ENCODE data around the gene TSC1.

Gene TSC1

DNA sequence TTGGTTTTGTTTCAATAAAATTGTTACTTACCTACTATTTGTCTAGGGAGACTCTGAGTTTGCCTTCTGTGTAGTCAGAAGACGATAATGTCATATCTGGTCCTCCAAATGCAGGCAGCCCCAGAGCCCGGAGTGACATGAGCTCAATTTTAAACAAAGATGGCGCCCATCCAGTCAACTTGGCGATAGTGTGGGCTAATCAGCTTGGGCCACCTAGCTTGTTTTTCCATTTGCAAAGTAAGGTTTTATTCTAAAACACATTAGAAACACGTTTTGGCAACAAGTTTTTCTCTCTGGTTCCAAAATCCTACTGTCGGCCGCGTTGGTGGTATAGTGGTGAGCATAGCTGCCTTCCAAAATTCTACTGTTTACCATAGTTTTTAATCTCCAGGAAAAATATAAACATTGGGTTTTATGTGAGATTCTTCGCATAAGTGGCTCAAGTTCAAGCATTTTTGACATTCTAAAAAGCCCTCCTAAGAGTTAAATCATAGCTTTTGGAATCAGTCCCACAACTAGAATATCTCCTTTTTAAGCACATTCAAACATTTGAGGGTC is 13.2 kb downstream of the TSC1 start:
- FAIRE-seq (no peak), DNase-seq (ENCODE audit: insufficient read length, low spot score) (no peak)
- TF ChIP-seq, protein P1, sequence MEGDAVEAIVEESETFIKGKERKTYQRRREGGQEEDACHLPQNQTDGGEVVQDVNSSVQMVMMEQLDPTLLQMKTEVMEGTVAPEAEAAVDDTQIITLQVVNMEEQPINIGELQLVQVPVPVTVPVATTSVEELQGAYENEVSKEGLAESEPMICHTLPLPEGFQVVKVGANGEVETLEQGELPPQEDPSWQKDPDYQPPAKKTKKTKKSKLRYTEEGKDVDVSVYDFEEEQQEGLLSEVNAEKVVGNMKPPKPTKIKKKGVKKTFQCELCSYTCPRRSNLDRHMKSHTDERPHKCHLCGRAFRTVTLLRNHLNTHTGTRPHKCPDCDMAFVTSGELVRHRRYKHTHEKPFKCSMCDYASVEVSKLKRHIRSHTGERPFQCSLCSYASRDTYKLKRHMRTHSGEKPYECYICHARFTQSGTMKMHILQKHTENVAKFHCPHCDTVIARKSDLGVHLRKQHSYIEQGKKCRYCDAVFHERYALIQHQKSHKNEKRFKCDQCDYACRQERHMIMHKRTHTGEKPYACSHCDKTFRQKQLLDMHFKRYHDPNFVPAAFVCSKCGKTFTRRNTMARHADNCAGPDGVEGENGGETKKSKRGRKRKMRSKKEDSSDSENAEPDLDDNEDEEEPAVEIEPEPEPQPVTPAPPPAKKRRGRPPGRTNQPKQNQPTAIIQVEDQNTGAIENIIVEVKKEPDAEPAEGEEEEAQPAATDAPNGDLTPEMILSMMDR (IDR thresholded peaks at IDR 0.05; ENCODE audit: insufficient read depth, missing control alignments) = no peak

DNA sequence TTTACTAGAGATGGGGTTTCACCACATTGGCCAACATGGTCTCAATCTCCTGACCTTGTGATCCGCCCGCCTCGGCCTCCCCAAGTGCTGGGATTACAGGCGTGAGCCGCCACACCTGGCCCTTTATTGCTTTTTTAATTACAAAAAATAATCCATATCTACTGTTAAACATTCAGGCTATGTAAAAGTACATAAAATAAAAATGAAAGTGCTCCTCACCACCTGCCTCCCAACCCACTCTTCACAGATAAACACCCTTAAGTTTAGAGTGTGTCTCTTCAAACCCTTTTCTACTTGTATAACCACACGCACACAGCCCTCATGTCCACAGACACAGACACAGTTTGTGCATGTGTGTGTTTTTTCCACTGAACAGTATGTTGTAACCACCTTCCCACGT is 16.7 kb downstream of the TSC1 start:
- no peak for FAIRE-seq
- TF ChIP-seq, protein P1 (IDR thresholded peaks at IDR 0.05; ENCODE audit: insufficient read depth, missing control alignments) = no peak
- DNase-seq (ENCODE audit: insufficient read length, low spot score) = no peak

DNA sequence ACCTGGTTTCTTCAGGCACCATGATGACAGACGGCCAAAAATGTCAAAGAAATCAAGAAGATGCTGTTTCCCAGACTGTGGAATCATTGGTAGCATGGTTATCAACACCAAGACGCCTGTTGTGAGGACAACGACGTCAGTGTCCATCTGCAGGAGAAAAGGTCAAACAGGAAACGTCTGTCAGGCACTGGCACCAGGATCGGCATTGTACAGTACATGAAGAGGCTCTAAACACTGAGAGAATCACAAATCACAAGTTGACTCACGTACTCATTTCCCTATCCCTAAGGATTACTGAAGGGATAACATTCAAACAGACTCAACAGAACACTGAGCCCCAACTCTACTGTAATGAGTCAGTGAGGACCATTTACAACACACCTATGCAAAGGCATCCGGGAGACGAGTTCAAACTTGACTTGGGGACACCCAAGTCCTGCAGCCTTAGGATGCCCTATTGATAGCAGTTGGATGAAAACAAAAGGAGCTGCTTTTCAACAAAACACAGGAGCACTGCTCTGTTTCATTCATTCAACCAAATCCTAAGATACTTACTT is 21.0 kb downstream of the TSC1 start:
- no peak for DNase-seq (ENCODE audit: insufficient read length, low spot score)
- FAIRE-seq = no peak
- TF ChIP-seq, protein P1 (IDR thresholded peaks at IDR 0.05; ENCODE audit: insufficient read depth, missing control alignments) = no peak

DNA sequence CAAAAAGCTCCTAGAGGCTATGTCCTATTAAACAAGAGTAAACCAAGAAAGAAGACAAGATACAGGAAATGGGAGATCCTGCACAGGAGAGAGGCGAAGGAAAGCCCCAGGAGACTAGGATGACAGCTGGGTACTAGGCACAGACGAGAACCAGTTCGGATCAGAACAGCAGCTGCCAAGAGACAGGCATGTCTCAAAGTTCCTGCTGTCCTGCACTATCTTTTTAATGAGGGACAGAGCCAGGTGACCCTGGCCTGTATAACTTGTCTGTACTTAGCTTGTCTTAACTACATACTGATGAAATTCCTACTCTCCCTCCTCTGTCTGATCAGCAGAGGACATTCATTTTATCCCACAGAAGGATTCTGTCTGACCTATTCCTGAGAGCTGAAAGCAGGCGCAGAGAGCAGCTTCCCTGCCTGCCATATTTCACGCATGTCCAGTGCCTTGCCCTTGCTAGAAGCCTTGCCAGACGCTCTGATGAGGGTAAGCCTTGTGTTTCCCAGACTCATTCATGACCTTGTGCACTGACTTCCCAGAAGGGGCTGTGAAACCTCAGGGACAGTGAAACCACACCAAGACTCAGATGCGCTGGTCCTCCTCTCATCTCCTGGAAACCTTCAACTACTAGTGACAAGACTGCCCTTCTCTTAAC is 24.7 kb downstream of the TSC1 start:
- DNase-seq (ENCODE audit: insufficient read length, low spot score) = no peak
- TF ChIP-seq, protein P1 (IDR thresholded peaks at IDR 0.05; ENCODE audit: insufficient read depth, missing control alignments) = no peak
- FAIRE-seq = no peak

DNA sequence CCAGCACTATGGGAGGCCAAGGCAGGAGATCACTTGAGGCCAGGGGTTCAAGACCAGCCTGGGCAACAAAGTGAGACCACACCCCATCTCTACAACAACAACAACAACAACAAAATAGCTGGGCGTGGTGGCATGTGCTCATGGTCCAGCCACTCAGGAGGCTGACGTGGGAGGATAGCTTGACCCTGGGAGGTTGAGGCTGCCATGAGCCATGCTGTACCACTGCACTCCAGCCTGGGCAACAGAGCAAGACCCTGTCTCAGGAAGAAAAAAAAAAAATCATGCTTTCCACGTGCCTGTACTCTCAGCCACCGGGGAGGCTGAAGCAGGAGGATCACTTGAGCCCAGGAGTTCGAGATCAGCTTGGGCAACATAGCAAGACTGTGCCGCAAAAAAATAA is 29.5 kb downstream of the TSC1 start:
- DNase-seq (ENCODE audit: insufficient read length, low spot score) = no peak
- TF ChIP-seq, protein P1 (IDR thresholded peaks at IDR 0.05; ENCODE audit: insufficient read depth, missing control alignments) = no peak
- no peak for FAIRE-seq

DNA sequence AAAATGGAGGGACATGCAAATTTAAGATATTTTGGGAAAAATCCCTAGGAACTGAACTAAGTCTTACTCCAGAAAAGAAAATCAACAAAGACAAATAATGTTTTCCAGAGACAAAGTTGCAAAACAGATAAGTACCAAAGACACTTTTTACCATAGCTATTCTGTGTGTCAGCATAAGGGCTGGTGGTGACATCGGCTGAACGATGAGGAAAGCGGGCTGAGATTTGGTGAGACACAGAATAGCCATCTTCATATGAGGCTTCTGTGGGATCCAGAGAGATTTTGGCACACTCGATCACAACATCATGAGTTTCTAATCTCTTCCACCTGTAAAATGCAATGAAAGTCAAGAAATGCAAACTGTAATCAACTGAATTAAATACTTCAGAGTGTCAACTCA is 32.3 kb downstream of the TSC1 start:
- FAIRE-seq = no peak
- no peak for DNase-seq (ENCODE audit: insufficient read length, low spot score)
- TF ChIP-seq, protein P1 (IDR thresholded peaks at IDR 0.05; ENCODE audit: insufficient read depth, missing control alignments) = no peak

DNA sequence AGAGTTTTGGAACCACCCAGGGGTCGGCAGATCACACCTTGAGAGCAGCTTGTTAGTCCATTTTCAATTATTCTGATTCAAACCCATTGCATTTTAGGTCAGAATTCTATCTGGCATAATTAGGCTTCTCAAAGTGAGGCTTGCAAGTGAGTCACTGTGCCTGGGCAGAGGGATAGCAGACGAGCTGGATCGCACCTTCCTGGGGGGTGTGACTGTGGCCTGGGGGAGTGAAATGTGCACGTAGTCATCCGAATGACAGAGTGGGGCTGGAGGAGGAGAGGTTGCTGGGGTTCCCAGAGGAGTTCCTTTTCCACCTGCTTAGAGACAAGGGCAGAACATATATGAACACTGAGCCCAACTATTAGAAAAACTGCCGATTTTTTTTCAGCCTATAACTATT is 34.0 kb downstream of the TSC1 start:
- DNase-seq (ENCODE audit: insufficient read length, low spot score) (no peak), FAIRE-seq (no peak)
- TF ChIP-seq, protein P1 (IDR thresholded peaks at IDR 0.05; ENCODE audit: insufficient read depth, missing control alignments) = no peak

Measured in D721Med (cell line).